A673 (cell line): ENCODE measurements around the gene CCDC33. TPM values are rescaled to one million over a fixed set of nuclear protein-coding genes. Genes with fewer than 3 reads are reported as not detected.

Experiments
- BruUV-seq: library from RNA; stranded (reverse); fragments of 400-500 nt; replicated peaks from 2 replicates; lab custom pipeline; 2021; lab: Mats Ljungman, UMichigan
- CTCF ChIA-PET: fragments of 300-600 bp; sonication (Branson Sonifier 250); formaldehyde crosslinking; loops from one replicate; lab custom pipeline; 2022; ENCODE audit warnings: antibody characterized with exemption; lab: Charles Lee
- POLR2A ChIA-PET: fragments of 300-600 bp; sonication (Branson Sonifier 250); formaldehyde crosslinking; loops from one replicate; lab custom pipeline; 2022; ENCODE audit warnings: antibody characterized with exemption; ENCODE audit not compliant: low non-redundant PET; lab: Charles Lee
- DNase-seq: peaks from one replicate; pipeline ENCODE4 v3.0.0-alpha.2; 2015; ENCODE audit warnings: low spot score
- H3K27ac ChIP-seq: fragments of 200-600 bp; sonication (generic); 2 replicates; pipeline ENCODE4 v1.5.1; 2016; ENCODE audit warnings: mixed run types, low read depth, mild to moderate bottlenecking, mixed read lengths, antibody characterized with exemption, low read length; ENCODE audit not compliant: poor library complexity, severe bottlenecking
- H3K27me3 ChIP-seq: fragments of 200-600 bp; sonication (generic); replicated peaks from 2 replicates; pipeline ENCODE4 v1.6.1; 2017; ENCODE audit warnings: mixed run types, low read depth, mild to moderate bottlenecking, mixed read lengths, antibody characterized with exemption, low read length; ENCODE audit not compliant: insufficient read depth, poor library complexity
- H3K36me3 ChIP-seq: fragments of 200-600 bp; sonication (generic); 2 replicates; pipeline ENCODE4 v1.6.1; 2016; ENCODE audit warnings: mixed run types, mild to moderate bottlenecking, mixed read lengths, antibody characterized with exemption, low read length; ENCODE audit not compliant: insufficient read depth, poor library complexity, severe bottlenecking
- H3K4me1 ChIP-seq: fragments of 200-600 bp; sonication (generic); 2 replicates; pipeline ENCODE4 v1.6.1; 2017; ENCODE audit warnings: mixed run types, mild to moderate bottlenecking, mixed read lengths, antibody characterized with exemption, low read length; ENCODE audit not compliant: insufficient read depth, poor library complexity, severe bottlenecking
- H3K4me3 ChIP-seq: fragments of 200-600 bp; sonication (generic); 2 replicates; pipeline ENCODE4 v1.5.1; 2016; ENCODE audit warnings: low read depth, mixed run types, mild to moderate bottlenecking, mixed read lengths, low read length; ENCODE audit not compliant: poor library complexity, severe bottlenecking
- H3K9me3 ChIP-seq: fragments of 200-600 bp; sonication (generic); 2 replicates; pipeline ENCODE4 v1.6.1; 2016; ENCODE audit warnings: mixed run types, low read depth, mild to moderate bottlenecking, mixed read lengths, antibody characterized with exemption, low read length; ENCODE audit not compliant: poor library complexity, severe bottlenecking
- EZH2 ChIP-seq: fragments of 200-600 bp; sonication (generic); IDR thresholded peaks from 2 replicates; pipeline ENCODE4 v1.6.1; 2017; ENCODE audit warnings: borderline replicate concordance, low read depth, mild to moderate bottlenecking, mixed read lengths, antibody characterized with exemption, low read length; ENCODE audit not compliant: poor library complexity, severe bottlenecking
- intact Hi-C: fragments of 100-400 bp; cut with micrococcal nuclease; formaldehyde crosslinking; loops from one replicate; pipeline ENCODE4 v1.10.0; 2022; ENCODE audit not compliant: unreplicated experiment
- total RNA-seq: library from RNA; stranded (reverse); gene quantifications from 2 replicates; pipeline ENCODE4 v1.2.3, GENCODE V29; 2021
- TF ChIP-seq, protein P1 (sequence below): fragments of 300-800, 200-600 bp; sonication (generic); conservative IDR thresholded peaks from 2 replicates; pipeline ENCODE4 v1.5.1; 2017; ENCODE audit warnings: low read depth, mild to moderate bottlenecking, antibody characterized with exemption, low read length, moderate library complexity, mixed read lengths

Gene CCDC33
- total RNA-seq, 1 experiment from 2014 or later, result not detected

DNA sequence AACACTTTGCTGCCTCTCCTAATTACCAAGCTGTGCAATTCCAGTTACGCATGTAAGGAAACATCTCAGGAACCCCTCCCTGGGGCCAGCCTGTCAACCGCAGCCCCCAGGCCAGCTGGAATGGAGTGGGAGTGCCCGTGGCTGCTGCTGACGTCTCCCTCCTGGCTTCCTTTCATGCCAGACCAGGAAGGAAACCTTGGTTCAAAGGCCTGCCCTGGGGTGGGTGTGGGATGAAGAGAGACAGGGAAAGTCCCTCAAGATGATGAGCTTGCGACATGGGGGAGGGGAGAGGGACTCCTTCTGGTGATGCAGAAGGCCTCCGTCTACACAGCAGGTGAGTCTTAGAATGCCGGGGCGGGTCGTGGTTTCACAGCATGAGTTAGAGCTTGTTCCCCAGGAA, 142.7 kb downstream of the CCDC33 start:
- Histone ChIP-seq H3K9me3 (no peaks in the 10 kb centered on the region), H3K36me3 (no peaks in the 10 kb centered on the region), H3K4me1 (peaks cover 7% of the 10 kb centered on the region), H3K27me3 (no peaks in the 10 kb centered on the region), H3K4me3 (no peak overlapping the region), H3K27ac (no peak overlapping the region)
- no peak for DNase-seq
- ChIA-PET CTCF (interaction anchor here (1.1 kb wide), 1 partner anchor 390 kb away, joined by 4 read pairs; no protein-coding TSS in a partner anchor), POLR2A (no interaction called here)
- TF ChIP-seq, protein P1, sequence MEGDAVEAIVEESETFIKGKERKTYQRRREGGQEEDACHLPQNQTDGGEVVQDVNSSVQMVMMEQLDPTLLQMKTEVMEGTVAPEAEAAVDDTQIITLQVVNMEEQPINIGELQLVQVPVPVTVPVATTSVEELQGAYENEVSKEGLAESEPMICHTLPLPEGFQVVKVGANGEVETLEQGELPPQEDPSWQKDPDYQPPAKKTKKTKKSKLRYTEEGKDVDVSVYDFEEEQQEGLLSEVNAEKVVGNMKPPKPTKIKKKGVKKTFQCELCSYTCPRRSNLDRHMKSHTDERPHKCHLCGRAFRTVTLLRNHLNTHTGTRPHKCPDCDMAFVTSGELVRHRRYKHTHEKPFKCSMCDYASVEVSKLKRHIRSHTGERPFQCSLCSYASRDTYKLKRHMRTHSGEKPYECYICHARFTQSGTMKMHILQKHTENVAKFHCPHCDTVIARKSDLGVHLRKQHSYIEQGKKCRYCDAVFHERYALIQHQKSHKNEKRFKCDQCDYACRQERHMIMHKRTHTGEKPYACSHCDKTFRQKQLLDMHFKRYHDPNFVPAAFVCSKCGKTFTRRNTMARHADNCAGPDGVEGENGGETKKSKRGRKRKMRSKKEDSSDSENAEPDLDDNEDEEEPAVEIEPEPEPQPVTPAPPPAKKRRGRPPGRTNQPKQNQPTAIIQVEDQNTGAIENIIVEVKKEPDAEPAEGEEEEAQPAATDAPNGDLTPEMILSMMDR, result no peak
- no peak for TF ChIP-seq EZH2
- no TSS peak for BruUV-seq
- intact Hi-C loops, result no loop called here

- Histone ChIP-seq H3K4me3 (no peak overlapping the region), H3K36me3 (no peaks in the 10 kb centered on the region), H3K4me1 (no peaks in the 10 kb centered on the region), H3K27ac (no peak overlapping the region), H3K27me3 (no peaks in the 10 kb centered on the region), H3K9me3 (no peaks in the 10 kb centered on the region)
- no peak for DNase-seq
- TF ChIP-seq, protein P1, result no peak
- no peak for TF ChIP-seq EZH2
- intact Hi-C loops, result no loop called here
- no TSS peak for BruUV-seq
- ChIA-PET CTCF (interaction anchor here (0.6 to 0.7 kb wide), 2 partner anchors 51 to 128 kb away, joined by 5 to 10 read pairs; no protein-coding TSS in a partner anchor), POLR2A (no interaction called here)
These were observed 144.4 kb downstream of the CCDC33 start for GRCh38 chr15:74380361-74381189.

- intact Hi-C loops, result no loop called here
- no peak for DNase-seq
- BruUV-seq, result no TSS peak
- ChIA-PET CTCF (interaction anchor here (0.7 to 1.5 kb wide), 3 partner anchors 51 to 108 kb away, joined by 7 to 10 read pairs (median 8); no protein-coding TSS in a partner anchor), POLR2A (no interaction called here)
- Histone ChIP-seq H3K27me3 (no peaks in the 10 kb centered on the region), H3K27ac (no peak overlapping the region), H3K36me3 (no peaks in the 10 kb centered on the region), H3K9me3 (no peaks in the 10 kb centered on the region), H3K4me1 (no peaks in the 10 kb centered on the region), H3K4me3 (no peak overlapping the region)
- TF ChIP-seq EZH2, result no peak
These were observed 145.0 kb downstream of the CCDC33 start for GRCh38 chr15:74381190-74381453.

- Histone ChIP-seq H3K4me3 (no peak overlapping the region), H3K36me3 (no peaks in the 10 kb centered on the region), H3K27ac (no peak overlapping the region), H3K4me1 (no peaks in the 10 kb centered on the region), H3K27me3 (no peaks in the 10 kb centered on the region), H3K9me3 (no peaks in the 10 kb centered on the region)
- intact Hi-C loops, result no loop called here
- POLR2A ChIA-PET, result no interaction called here
- CTCF ChIA-PET, result interaction anchor here (0.7 to 1.5 kb wide), 3 partner anchors 50 to 108 kb away, joined by 7 to 10 read pairs (median 8); no protein-coding TSS in a partner anchor
- DNase-seq, result no peak
- TF ChIP-seq EZH2, result no peak
- TF ChIP-seq, protein P1, result no peak
- no TSS peak for BruUV-seq
These were observed 145.4 kb downstream of the CCDC33 start for GRCh38 chr15:74381481-74381880.
